Activated CD8-positive, alpha-beta memory T cell treated with anti-CD3 and anti-CD28 coated beads, Interleukin-2, amount 50 U/mL, for 24 hours (primary cell): ENCODE results near the gene DIPK1C.

Experiments used
- DNase-seq: peaks from one replicate; pipeline ENCODE4 v3.0.0-alpha.2; 2020; ENCODE audit errors: extremely low read depth

Gene DIPK1C

DNA sequence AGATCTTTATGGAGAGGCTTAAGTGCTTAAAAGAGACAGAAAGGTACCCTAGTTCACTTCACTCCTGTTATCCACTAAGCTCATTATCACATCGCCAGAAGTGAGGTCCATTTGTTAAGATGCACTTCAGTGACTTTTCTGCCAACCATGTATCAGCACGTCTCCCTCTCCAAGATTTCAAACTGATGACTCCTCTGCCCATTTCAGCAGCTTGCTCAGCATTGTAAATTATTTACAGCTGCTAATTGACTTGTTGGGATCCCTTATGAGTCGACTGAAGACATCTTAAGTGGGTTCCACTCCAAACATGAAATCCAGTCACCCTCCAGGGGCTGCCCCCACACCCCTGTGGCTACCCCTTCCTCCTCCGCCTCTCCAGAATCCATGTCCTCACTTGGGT is 37.3 kb downstream of the DIPK1C start:
- DNase-seq = no peak

DNA sequence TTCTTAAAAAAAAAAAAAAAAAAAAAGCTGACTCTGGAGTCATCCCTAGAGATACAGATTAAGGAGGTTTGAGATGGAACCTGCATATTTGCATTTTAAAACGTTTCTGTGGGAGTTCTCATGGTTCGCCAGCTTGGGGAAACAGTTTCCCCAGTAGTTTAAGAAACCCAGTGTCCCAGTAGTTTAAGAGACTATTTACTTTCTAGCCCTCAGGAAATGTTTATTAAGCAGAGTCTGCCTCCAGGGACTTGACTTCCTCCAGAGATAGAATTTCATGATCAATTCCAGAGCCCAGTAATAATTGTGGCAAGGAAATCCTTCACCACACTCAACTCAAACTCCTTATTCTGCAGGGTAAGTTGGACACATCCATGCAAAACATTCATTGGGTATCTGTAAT is 39.1 kb downstream of the DIPK1C start:
- no peak for DNase-seq

DNA sequence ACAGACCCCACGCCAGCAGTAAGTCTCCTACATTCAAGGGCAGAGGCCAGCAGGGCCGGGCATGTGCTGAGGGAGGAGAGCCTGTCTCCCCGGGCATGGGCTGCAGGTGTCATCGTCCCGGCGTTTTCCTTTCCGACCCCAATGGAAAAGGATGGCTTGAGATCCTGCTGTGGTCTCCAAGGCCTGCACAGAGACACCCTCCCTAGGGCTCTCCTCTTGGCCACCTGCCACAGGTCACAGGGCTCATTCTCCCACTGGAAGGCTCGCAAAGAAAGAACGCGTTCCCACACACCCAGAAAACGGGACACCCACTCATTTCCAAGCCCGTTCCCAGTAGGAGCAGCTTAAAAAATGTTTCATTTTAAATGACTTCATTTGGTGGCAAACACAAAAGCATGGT is 41.0 kb downstream of the DIPK1C start:
- no peak for DNase-seq

DNA sequence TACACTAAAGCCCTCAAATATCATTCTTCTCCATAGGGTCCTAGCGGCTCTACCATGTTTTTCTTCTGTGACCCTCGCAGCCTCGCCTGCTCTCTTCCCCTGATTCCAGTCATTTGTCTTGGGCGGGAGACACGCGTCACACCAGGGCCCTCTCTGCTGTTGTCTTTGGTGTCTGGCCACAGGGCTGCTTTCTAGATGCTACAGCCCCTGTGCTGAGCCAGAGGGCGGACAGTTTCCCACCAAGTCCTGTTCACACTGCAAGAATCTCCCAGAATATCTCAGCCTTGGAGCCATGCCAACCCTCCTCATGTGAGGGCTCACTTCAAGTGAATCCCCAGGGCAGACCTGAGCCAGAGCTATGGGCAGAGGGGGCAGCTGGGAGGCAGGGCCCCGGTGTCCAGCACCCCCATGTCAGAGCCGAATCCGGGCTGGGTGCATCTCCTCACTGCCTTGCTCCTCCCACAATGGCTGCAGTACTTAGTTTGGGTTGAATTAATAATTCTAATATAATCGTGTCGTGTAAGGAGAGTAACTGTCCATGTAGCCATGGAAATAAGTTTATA is 42.1 kb downstream of the DIPK1C start:
- DNase-seq = no peak

DNA sequence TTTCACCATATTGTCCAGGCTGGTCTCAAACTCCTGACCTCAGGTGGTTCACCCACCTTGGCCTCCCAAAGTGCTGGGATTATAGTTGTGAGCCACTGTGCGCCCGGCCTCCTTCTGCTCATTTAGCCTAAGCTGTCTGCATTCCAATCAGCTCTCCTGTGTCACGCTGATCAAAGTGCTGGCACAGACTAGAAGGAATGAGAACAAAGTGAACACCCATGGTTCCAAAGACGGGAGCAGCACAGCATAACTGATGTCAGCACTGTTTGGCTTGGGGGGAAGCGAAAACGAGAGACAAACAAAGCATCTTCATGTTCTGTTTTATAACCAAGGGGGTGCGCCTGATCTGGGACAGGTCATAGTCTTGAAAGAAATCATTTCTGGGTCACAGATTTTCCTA is 43.3 kb downstream of the DIPK1C start:
- DNase-seq = no peak

DNA sequence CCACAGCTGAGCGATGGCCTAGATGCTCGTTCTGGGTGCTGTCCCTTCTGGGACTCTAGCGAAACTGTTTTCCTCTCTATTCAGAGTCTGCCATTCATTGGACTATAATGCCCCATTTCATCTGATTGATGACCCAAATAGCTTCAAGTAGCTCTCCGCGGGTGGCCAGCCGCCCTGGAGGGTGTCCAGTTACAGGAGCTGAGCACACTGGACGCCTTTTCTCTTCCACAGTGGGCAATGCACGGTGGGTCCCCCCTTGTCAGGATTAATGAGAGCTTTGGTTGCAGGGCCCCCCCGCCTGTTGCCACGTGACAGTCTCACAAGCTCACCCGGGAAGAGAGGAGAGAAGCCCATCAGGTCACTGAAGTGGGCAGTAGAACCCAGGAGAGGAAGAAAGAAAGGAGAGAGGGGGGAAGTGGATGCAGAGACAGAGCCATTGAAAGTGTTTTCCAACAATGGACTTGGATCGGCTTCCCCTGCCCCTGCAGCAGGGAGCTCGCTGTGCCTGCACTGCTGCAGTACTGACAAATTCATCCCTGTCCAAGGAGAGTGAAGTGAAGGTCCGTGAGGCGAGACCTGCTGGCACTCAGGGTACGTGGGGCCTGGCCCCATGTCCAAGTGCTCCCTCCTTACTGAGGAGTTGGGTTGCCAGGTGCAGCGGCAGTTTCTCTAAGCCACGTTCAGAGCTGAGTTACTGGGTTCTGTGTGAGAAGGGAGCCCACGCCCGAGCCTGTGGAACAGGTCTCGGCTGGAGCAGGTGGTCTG is 44.8 kb downstream of the DIPK1C start:
- no peak for DNase-seq

DNA sequence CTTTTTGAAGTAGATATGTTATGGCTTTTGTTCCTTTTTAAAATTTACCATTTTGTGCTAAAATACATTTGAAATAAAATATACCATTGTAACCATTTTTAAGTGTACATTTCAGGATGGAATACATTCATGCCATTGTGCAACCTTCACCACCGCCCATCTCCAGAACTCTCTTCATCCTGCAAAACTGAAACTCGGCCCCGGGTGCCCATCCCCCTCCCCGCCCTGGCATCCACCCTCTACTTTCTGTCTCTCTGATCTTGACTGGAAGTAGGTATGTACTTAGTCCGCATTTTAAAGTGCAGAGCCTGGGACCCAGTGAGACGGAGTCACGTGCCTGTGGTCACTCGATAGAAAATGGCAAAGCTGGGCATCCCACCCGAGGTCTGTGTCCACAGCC is 45.6 kb downstream of the DIPK1C start:
- no peak for DNase-seq

DNA sequence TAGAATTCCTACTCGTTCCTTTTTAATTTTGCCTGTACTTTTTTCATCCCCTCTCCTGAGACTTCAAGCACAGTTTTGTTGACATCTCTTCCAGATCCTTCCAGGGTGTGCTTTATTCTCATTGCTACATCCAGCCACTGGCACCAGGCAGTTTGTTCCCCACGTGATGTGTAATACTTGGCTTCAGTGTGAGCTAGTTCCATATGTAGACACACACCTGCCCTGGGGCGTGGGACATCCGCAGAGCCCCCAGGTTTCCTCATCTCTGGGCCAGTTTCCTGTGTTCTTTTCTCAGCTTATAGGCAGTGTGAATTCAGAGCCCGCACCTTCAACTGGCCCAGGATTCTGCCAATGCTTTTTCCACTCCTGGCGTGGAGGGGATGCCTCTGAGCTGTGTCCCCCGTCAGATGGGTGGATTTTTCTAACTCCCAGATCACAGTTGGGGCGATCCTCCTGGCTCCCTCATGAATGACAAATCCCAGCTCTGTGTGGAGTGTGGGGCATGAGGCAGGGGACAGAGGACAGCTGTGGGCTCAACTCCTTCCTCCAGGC is 46.6 kb downstream of the DIPK1C start:
- no peak for DNase-seq

DNA sequence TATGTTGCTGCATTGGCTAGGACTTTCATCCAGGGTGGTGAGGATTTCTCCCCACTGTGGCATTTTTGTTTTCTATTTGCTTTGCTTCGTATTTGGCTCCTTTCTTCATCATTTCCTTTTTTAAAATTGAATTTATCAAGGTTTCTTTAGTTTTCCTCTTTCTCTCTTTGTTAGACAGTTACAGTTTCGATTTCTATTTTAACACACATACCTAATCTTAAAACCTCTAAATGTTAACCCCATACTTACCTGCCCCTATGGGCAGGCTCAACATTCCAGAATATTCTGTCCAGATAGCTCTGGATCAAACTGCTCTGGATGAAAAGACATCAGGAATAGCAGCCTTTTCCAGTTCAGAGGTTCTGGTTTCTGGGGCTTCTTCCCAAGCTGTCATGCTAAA is 49.2 kb downstream of the DIPK1C start:
- DNase-seq = no peak

DNA sequence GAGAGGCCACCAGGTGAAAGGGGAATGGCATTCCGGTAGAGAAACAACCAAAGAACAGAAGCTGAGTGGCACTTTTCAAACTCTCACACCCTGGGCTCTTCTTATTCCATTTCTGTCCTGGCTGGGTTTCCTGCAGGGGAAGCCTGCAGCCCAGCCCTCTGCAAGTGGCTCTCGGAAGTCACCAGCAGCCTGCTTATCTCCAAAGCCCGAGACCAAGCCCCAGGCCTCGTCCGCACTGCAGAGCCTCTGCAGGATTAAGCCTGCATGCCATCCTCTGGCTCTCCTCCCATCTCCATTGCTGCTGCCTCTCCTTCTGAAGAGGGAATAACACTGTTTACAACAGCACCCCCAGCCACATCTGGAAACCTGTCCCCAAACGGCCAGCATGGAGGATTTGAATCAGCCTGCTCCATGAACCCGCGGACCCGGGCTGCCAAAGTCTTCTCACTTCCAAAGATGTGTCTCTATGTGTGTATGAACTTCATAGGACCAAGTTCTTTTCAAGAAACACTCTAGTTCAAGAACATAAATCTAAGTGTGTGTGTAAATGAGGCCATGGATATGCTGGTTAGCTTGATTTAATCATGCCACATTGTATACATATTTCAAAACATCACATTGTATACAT is 54.2 kb downstream of the DIPK1C start:
- no peak for DNase-seq

DNA sequence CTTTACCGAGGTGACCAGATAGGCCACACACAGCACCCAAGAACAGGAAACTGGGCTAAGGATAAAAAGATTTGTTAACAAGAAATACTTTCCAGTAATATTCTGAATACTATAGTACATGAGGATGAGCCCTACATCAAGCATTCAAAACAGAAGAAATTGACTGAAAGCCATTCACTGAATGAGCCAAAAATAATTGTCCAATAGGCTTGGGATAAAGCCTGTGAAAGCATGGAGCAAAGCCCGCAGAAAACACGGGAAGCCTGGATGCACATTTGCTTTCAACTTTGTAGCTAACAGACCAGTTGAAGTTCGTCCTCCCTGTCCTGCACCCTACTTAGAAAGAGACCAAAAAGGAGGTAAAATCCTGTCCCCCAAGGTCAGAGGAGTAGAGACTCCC is 56.3 kb downstream of the DIPK1C start:
- no peak for DNase-seq

DNA sequence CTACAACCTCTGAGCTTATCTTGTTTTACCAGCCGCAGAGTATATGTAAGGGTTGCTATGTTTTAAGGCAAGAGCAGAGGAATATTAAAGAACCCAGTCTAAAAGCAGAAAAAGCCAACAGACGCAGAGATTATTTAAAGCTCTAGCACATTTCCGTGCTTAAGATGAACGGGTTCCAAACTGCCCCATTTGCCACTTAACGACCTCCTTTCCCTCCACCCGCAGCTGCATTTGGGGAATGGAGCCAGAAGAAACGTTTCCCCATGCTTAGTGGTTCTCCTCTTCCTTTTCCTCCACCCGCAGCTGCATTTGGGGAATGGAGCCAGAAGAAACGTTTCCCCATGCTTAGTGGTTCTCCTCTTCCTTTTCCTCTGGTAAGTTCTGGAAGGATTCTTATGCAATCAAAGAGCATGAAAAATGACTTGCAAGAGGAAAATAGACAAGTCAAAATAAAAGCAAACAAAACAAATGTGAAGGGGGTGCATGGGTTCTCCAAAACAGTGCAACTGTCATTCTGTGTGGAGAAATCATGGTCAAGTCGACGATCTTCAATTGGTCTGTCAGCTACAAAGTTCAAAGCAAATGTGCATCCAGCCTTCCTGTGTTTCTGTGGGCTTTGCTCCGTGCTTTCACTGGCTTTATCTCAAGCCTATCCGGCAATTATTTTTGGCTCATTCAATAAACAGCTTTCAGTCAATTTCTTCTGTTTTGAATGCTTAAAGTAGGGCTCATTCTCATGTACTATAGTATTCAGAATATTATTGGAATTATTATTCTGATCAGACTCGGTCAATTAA is 57.8 kb downstream of the DIPK1C start:
- no peak for DNase-seq

DNA sequence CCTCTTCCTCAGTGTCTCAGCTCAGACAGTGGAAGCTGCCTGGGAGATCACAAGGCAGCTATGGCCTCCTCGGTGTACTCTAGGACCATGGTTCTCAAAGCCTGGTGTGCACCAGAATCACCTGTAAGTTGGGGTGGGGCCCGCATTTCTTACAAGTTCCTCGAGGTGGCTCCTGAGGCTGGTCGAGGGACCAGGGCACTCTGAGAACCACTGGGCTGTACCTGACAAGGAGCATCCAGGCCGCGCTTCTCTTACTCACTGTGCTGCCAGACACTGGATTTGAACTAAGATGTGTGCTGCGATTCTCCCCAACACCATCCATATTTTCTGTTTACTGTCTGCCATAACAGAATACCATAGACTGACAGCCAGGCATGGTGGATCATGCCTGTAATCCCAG is 59.5 kb downstream of the DIPK1C start:
- DNase-seq = no peak

DNA sequence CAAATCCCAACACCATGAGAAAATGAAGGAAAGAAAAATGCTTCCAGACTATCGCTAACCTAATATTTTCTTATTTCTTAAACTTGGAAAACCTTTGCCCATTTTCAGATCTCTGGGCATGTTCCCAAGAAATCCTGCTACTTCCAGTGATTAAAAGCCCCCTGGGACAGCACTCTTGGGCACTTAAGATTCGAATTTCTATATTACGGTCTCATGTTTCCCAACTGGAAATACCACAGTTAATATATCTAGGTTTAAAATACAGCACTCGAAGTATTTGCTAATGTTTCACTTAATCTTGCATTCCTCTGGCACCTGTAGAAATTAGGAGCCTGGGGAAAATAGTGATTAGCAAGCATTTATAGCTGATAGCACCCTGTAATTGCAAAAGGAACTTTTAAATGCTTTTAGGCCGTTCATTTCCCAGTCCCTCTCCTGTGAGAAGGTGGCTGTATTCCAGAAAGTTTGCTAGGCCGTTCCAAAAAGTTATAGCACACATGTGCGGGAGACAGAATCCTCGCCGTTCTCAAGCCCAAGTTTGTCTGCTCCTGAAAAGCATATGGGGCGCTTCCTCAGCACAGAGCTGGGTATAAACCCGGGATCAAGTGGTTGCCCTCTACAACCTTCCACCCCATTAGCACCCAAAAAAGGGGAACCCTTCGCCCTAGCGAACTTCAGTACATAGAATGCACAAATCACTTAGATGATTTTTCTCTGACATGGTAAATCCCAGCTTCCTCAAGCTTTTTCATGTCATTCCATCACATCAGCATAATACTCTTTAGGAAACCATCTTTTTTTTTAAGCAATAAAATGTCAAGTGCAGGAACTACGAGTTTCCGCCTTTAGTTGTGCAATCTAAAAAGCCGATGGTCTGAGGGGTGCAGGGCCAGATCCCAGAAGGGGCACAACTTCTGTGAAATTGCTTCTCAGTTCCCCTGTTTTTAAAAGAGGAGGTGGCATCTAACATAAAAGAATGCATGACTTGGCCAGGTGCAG is 60.6 kb downstream of the DIPK1C start:
- DNase-seq = no peak

DNA sequence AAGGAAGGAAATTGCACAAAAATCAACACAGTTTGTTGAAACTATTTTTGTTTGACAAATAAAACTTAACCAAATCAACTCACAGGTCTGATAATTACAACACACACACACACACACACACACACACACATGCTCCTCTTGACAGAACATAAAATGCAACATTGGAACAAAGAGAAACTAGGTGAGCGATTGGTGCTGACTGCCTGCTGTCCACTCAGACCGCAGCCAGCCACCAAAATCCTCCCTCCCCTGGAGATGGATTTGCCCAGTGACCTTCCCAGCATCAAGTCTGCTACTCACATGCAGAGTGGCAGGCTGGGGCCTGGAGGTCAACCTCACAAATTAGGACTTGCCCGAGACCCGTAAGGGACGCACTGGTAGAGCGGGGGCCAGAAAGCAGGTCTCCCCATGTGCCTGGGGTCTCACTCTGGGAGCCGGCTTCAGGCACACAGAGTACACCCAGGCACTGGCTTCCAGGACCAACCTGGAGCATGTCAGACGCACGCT is 61.4 kb downstream of the DIPK1C start:
- DNase-seq = no peak

DNA sequence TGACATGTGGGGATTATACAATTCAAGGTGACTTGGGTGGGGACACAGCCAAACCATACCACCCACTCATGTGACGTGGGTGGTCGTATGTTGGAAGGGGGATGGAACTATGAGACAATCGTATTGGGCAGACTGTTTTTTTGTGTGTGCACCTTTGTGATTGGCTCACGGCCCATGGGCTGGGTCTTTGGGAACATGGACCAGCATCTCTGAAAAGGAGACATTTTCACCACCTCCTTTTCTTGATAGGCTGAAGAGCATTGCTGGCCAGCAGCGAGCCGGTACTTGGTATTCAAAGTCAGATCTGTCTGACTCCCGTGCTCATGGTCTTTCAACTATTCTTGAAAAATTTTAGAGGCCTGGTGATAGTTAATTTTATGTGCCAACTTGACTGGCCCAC is 62.1 kb downstream of the DIPK1C start:
- no peak for DNase-seq

DNA sequence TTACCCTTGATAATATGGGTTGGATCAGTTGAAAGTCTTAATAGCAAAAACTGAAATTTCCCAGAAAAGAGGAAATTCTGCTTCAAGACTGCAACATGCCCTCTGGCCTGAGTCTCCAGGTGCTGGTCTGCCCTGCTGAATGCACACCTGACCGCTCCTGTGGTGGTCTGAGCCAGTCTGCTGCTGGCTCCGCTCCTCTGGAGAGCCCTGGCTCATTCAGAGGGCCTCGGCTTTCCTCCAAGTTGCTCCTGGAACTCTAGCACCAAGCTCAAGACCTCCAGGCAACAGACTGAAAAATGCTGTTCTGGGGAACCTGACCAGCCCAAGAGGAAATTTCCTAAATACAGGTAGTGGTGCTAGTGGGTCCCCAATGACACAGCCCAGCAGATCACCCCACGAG is 64.8 kb downstream of the DIPK1C start:
- DNase-seq = no peak

DNA sequence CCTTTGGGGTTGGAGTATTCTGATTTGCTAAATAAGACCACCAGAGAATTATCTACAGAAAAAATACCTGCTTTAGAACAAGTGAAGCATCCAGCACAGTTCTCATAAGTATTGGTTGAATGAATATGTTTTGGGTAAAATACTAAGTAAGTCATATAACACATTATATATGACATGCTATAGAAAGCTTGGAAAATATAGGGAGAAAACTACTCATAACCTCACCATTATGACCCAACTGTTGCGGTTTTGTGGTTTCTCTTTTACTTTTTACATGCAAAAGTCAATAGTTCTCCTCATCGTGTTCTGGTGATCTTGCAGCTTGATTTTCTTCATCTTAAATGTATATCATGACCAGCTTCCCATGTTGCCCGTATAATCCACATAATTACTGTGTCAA is 66.2 kb downstream of the DIPK1C start:
- DNase-seq = no peak

DNA sequence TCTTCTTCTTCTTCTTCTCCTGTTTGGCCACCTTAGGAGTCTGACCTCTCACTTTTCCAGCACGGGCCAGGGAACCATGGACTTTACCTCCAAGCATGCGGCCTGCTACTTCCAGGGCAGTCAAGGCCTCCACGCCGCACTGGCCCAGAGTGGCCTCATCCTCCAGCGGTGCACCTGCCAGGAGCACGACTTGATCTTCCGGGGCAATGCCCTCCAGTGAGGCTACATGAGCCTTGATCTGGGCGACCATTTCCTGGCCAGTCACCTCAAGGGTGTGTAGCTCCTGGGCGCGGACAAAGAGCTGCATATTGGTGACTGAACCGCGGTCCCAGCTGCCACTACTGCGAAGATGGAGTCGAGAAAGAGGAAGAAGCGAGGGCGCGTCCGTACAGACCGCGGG is 67.1 kb downstream of the DIPK1C start:
- no peak for DNase-seq

DNA sequence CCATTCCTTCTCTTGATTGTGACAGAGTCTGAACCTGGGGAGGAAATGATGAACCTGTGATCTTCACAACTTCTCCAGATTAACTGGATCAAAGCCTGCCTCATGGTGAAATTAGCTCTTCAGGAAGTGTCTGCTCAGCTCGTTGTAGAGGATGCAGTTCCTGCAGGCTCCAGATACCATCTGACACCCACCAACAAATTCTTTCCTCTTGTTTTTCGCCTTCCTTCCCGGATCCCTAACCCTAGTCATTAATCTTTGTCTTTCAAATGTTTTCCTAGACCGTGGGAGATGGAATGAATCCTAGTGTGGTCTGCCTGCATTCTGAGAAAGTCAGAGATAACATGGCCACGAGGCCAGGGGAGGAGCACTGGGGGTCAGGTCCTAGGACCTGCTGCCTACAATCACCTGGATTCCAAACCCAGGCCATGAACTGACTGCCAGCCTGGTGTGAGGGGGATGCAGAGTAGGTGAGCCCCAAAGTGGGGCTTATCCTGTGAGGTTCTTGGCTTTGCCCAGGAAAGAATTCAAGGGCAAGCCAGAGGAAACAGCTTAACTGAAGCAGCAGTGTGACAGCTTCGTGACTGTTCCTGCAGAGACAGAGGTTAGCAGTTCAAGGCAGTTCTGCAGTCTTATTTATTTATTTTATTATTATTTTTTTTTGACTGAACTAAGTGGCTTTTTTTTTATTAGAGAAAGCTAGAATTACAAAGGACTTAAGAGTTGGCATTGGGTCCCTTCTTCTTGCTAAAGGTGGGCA is 67.8 kb downstream of the DIPK1C start:
- DNase-seq = no peak
